GM18508 (cell line): ENCODE data around the gene CARD19.
"Not testable (repeated sequence)": the region's sequence is repeated elsewhere in the genome, so short reads cannot be mapped to it uniquely, and the experiment has no call there.

ENCODE experiments used
- ATAC-seq: cut with Tn5 transposase; IDR thresholded peaks from one replicate; pipeline ENCODE4 v1.9.1; 2021; ENCODE audit warnings: moderate number of reproducible peaks; ENCODE audit not compliant: insufficient read depth, unreplicated experiment

CARD19 gene

GRCh38 chr9:93099551-93100275, 3.7 kb downstream of the CARD19 start:
- ATAC-seq = no peak

- no peak for ATAC-seq
Observed at GRCh38 chr9:93100276-93100636, 4.2 kb downstream of the CARD19 start.

GRCh38 chr9:93101086-93101485, 5.1 kb downstream of the CARD19 start:
- ATAC-seq = not testable (repeated sequence)

- no peak for ATAC-seq
Observed at GRCh38 chr9:93105620-93106019, 9.6 kb downstream of the CARD19 start.

GRCh38 chr9:93107151-93107824, 11.3 kb downstream of the CARD19 start:
- no peak for ATAC-seq

GRCh38 chr9:93107825-93108161, 11.8 kb downstream of the CARD19 start:
- ATAC-seq = no peak

- no peak for ATAC-seq
Observed at GRCh38 chr9:93108291-93109041, 12.4 kb downstream of the CARD19 start.

- ATAC-seq = no peak
Observed at GRCh38 chr9:93110311-93110855, 14.4 kb downstream of the CARD19 start.

GRCh38 chr9:93111001-93111370, 15.0 kb downstream of the CARD19 start:
- no peak for ATAC-seq

- ATAC-seq = no peak
Observed at GRCh38 chr9:93111371-93112115, 15.5 kb downstream of the CARD19 start.

GRCh38 chr9:93112116-93112863, 16.3 kb downstream of the CARD19 start:
- ATAC-seq = no peak

DNA sequence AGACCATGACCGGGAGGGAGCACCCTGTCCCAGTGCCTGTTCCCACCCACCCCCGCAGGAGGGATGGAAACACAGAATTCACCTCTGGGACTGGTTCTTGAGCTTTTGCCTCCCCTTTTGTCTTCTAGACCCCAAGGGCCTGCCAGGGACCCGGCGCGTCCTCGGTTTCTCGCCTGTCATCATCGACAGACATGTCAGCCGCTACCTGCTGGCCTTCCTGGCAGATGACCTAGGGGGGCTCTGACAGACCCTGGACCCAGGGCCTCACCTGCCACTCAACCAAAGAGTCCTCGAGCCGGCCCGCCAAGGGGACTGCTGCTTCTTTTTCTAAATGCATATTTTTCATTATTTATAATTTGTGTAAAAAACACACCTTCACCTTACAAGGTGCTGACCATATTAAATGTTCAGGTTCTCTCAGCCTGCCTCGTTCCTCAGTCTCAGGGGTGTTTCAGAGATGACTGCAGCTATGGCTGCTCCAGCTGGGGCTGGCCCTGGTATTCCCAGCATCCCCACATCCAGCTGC, 16.9 kb downstream of the CARD19 start:
- ATAC-seq = no peak

GRCh38 chr9:93114169-93114983, 18.4 kb downstream of the CARD19 start:
- ATAC-seq = no peak

DNA sequence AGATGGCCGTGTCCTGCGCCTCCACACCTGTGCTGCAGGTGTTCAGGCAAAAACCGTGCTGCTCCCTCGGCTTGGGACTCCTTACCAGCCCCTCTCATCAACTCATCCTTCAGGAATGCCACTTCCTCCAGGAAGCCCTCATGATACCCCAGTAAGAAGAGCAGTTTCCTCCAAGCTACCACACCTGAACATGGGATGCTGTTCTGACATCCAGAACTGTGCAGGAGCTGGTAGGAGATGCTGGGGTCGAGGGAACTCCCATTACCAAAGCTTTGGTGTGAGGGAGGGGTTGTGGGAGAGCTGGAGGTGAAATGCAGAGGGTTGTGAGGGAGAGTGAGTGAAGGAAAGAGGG, 18.9 kb downstream of the CARD19 start:
- no peak for ATAC-seq

DNA sequence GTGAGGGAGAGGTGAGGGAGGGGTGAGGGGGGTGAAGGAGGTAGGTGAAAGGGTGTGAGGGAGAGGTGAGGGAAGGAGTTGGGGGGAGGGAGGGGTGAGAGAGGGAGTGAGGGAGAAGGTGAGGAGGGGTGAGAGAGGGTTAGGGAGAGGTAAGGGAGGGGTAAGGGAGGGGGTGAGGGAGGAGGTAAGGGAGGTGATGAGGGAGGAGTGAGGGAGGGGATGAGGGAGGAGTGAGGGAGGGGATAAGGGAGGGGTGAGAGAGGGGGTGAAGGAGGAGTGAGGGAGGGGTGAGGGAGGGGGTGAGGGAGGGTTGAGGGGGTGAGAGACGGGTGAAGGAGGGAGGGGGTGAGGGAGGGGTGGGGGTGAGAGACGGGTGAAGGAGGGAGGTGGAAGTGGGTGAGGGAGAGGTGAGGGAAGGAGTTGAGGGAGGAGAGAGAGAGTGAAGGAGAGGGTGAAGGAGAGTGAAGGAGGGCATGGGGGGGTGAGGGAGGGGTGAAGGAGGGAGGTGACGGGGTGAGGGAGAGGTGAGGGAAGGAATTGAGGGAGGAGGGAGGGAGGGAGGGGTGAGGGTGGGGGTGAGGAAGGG, 19.6 kb downstream of the CARD19 start:
- no peak for ATAC-seq

GRCh38 chr9:93116072-93116961, 20.3 kb downstream of the CARD19 start:
- ATAC-seq = no peak

- not testable (repeated sequence) for ATAC-seq
Observed at GRCh38 chr9:93117521-93117920, 21.5 kb downstream of the CARD19 start.
